Neuron (in vitro differentiated cells): ENCODE results near the gene BEND6.

ENCODE experiments used
- H2AFZ ChIP-seq: one replicate; pipeline ENCODE4 v1.6.1; 2013; ENCODE audit warnings: low read depth, mild to moderate bottlenecking, inconsistent platforms, low read length, moderate library complexity
- H3K27me3 ChIP-seq: one replicate; pipeline ENCODE4 v1.6.1; 2013; ENCODE audit warnings: low read length; ENCODE audit not compliant: insufficient read depth
- H3K36me3 ChIP-seq: one replicate; pipeline ENCODE4 v1.6.1; 2013; ENCODE audit warnings: low read length; ENCODE audit not compliant: insufficient read depth
- H3K4me1 ChIP-seq: one replicate; pipeline ENCODE4 v1.6.1; 2013; ENCODE audit warnings: low read length; ENCODE audit not compliant: insufficient read depth
- H3K4me3 ChIP-seq: 2 replicates; pipeline ENCODE4 v1.5.1; 2013; ENCODE audit warnings: mild to moderate bottlenecking, low read length, moderate library complexity
- H3K9me3 ChIP-seq: one replicate; pipeline ENCODE4 v1.6.1; 2013; ENCODE audit warnings: low read length

BEND6 gene

GRCh38 chr6:56954403-56955170, at the start of gene BEND6:
BEND6 (plus strand) TSS chr6:56955107; CDS start chr6:56981811, 26,704 bp downstream.
- no peaks in the 10 kb centered on the region for H3K36me3 ChIP-seq
- H3K4me1 ChIP-seq, result peaks cover 10% of the 10 kb centered on the region
- H3K4me3 ChIP-seq, result peak within 1 kb of the TSS; percentile 62
- peaks cover 32% of the 10 kb centered on the region for H3K27me3 ChIP-seq
- no peaks in the 10 kb centered on the region for H3K9me3 ChIP-seq
- H2AFZ ChIP-seq, result peak within 1 kb of the TSS; percentile 99

- Histone ChIP-seq H3K36me3 (no peaks in the 10 kb centered on the region), H3K27me3 (no peaks in the 10 kb centered on the region), H2AFZ (no peak overlapping the region), H3K4me1 (no peaks in the 10 kb centered on the region), H3K4me3 (no peak overlapping the region), H3K9me3 (no peaks in the 10 kb centered on the region)
Measured at GRCh38 chr6:56905378-56905777, 49.5 kb upstream of the BEND6 start.

- Histone ChIP-seq H3K9me3 (no peaks in the 10 kb centered on the region), H3K36me3 (no peaks in the 10 kb centered on the region), H2AFZ (no peak overlapping the region), H3K27me3 (no peaks in the 10 kb centered on the region), H3K4me3 (no peak overlapping the region), H3K4me1 (no peaks in the 10 kb centered on the region)
Measured at GRCh38 chr6:56906752-56907151, 48.2 kb upstream of the BEND6 start.

- H3K4me3 ChIP-seq, result no peak overlapping the region
- no peaks in the 10 kb centered on the region for H3K27me3 ChIP-seq
- no peak overlapping the region for H2AFZ ChIP-seq
- H3K36me3 ChIP-seq, result no peaks in the 10 kb centered on the region
- no peaks in the 10 kb centered on the region for H3K9me3 ChIP-seq
- no peaks in the 10 kb centered on the region for H3K4me1 ChIP-seq
Measured at GRCh38 chr6:56909115-56909907, 45.6 kb upstream of the BEND6 start.

- H3K27me3 ChIP-seq, result no peaks in the 10 kb centered on the region
- H3K4me1 ChIP-seq, result no peaks in the 10 kb centered on the region
- H3K36me3 ChIP-seq, result no peaks in the 10 kb centered on the region
- H3K9me3 ChIP-seq, result no peaks in the 10 kb centered on the region
- no peak overlapping the region for H2AFZ ChIP-seq
- H3K4me3 ChIP-seq, result no peak overlapping the region
Measured at GRCh38 chr6:56911847-56912246, 43.1 kb upstream of the BEND6 start.

- no peaks in the 10 kb centered on the region for H3K36me3 ChIP-seq
- H3K27me3 ChIP-seq, result no peaks in the 10 kb centered on the region
- no peak overlapping the region for H3K4me3 ChIP-seq
- H3K4me1 ChIP-seq, result no peaks in the 10 kb centered on the region
- H2AFZ ChIP-seq, result no peak overlapping the region
- no peaks in the 10 kb centered on the region for H3K9me3 ChIP-seq
Measured at GRCh38 chr6:56913285-56914074, 41.4 kb upstream of the BEND6 start.

GRCh38 chr6:56914798-56915658, 39.9 kb upstream of the BEND6 start:
- no peak overlapping the region for H3K4me3 ChIP-seq
- no peaks in the 10 kb centered on the region for H3K27me3 ChIP-seq
- no peaks in the 10 kb centered on the region for H3K4me1 ChIP-seq
- no peaks in the 10 kb centered on the region for H3K36me3 ChIP-seq
- no peaks in the 10 kb centered on the region for H3K9me3 ChIP-seq
- no peak overlapping the region for H2AFZ ChIP-seq

- no peaks in the 10 kb centered on the region for H3K9me3 ChIP-seq
- H3K4me3 ChIP-seq, result no peak overlapping the region
- H2AFZ ChIP-seq, result no peak overlapping the region
- H3K36me3 ChIP-seq, result no peaks in the 10 kb centered on the region
- H3K4me1 ChIP-seq, result no peaks in the 10 kb centered on the region
- H3K27me3 ChIP-seq, result no peaks in the 10 kb centered on the region
Measured at GRCh38 chr6:56915832-56916231, 39.1 kb upstream of the BEND6 start.

- no peaks in the 10 kb centered on the region for H3K36me3 ChIP-seq
- no peaks in the 10 kb centered on the region for H3K4me1 ChIP-seq
- no peaks in the 10 kb centered on the region for H3K9me3 ChIP-seq
- no peak overlapping the region for H2AFZ ChIP-seq
- H3K4me3 ChIP-seq, result no peak overlapping the region
- no peaks in the 10 kb centered on the region for H3K27me3 ChIP-seq
Measured at GRCh38 chr6:56916849-56917551, 37.9 kb upstream of the BEND6 start.

- no peaks in the 10 kb centered on the region for H3K27me3 ChIP-seq
- H3K4me3 ChIP-seq, result no peak overlapping the region
- H3K36me3 ChIP-seq, result no peaks in the 10 kb centered on the region
- H3K4me1 ChIP-seq, result no peaks in the 10 kb centered on the region
- no peak overlapping the region for H2AFZ ChIP-seq
- no peaks in the 10 kb centered on the region for H3K9me3 ChIP-seq
Measured at GRCh38 chr6:56922645-56923044, 32.3 kb upstream of the BEND6 start.

- Histone ChIP-seq H3K9me3 (no peaks in the 10 kb centered on the region), H3K4me3 (no peak overlapping the region), H3K36me3 (no peaks in the 10 kb centered on the region), H2AFZ (no peak overlapping the region), H3K4me1 (no peaks in the 10 kb centered on the region), H3K27me3 (no peaks in the 10 kb centered on the region)
Measured at GRCh38 chr6:56923565-56923964, 31.3 kb upstream of the BEND6 start.
